Stimulated activated CD8-positive, alpha-beta memory T cell treated with anti-CD3 and anti-CD28 coated beads, Interleukin-12 subunit alpha, Interleukin-12 subunit beta, amount 100 ng/mL, for 1 hour (primary cell): ENCODE data around the gene EHBP1L1.

Source experiments
- DNase-seq: peaks from one replicate; pipeline ENCODE4 v3.0.0-alpha.2; 2020; ENCODE audit warnings: low read depth

EHBP1L1 gene

DNA sequence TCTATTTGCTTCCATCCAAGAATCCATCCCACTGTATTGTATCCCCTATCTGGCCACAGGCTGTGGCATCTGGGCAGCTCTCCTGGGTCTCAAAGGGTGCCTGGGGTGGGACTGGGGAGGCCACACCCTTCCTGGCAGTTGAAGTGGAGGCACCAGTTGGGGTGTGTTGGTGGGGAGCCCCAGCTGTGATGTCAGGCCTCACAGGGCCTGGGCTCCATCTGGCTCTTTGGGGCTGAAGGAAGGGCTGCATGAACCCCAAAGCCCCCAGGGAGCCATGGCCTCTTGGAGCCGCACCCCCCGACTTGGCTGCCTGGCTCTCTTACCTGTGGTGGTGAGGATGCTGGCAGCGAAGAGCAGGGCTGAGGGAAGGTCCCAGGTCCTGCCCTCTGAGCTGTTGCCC lies 19.3 kb downstream of the EHBP1L1 start:
- no peak for DNase-seq

- DNase-seq: no peak
Observed at GRCh38 chr11:65595543-65596281, 19.9 kb downstream of the EHBP1L1 start, which contains the start of gene KCNK7. TSS of gene KCNK7 (minus strand) at chr11:65595800. CDS start at chr11:65595772, 28 bp downstream.

DNA sequence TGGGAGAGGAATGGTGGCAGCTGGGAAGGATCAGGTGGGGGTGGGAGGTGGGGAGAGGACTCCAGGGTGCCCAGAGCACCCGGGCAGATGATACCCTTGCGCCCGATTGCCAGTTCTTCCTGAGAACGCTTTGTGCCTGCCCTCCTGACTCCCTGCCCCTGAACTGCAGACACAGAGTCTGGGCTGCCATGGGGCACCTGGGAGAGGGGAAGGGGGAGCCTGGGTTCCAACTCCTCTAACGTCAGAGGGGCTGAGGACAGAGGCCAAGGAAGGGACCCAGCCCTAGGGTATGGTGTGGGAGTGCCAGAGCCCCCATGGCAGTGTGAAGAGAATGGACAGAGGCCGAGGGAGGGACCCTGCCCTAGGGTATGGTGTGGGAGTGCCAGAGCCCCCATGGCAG lies 20.7 kb downstream of the EHBP1L1 start:
- DNase-seq: no peak

DNA sequence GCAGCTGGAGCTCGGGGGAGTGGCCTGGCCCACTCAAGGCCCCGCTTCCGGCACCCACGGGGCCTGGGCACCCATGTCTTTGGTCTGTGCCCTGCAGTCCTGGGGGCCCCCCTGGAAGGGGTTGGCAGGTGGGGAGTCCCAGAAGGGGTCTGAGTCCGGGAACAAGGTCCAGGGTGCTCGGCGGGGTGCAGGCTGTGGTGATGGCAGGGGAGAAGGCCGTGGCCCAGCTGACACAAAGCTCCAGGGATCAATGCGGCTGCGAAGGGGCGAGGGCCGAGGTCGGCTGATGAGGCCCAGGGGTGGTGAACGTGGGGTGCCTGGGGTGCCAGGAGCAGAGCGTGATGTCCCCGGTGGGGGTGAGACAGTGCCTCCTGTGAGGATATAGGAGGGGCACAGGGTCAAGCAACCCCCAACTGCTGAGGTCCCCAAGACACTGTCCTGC lies 22.4 kb downstream of the EHBP1L1 start:
- no peak for DNase-seq

- DNase-seq: no peak
Observed at GRCh38 chr11:65599216-65599954, 23.5 kb downstream of the EHBP1L1 start.

GRCh38 chr11:65599955-65600246 lies 24.0 kb downstream of the EHBP1L1 start:
- DNase-seq: no peak

GRCh38 chr11:65604258-65604657 lies 28.4 kb downstream of the EHBP1L1 start:
- no peak for DNase-seq

DNA sequence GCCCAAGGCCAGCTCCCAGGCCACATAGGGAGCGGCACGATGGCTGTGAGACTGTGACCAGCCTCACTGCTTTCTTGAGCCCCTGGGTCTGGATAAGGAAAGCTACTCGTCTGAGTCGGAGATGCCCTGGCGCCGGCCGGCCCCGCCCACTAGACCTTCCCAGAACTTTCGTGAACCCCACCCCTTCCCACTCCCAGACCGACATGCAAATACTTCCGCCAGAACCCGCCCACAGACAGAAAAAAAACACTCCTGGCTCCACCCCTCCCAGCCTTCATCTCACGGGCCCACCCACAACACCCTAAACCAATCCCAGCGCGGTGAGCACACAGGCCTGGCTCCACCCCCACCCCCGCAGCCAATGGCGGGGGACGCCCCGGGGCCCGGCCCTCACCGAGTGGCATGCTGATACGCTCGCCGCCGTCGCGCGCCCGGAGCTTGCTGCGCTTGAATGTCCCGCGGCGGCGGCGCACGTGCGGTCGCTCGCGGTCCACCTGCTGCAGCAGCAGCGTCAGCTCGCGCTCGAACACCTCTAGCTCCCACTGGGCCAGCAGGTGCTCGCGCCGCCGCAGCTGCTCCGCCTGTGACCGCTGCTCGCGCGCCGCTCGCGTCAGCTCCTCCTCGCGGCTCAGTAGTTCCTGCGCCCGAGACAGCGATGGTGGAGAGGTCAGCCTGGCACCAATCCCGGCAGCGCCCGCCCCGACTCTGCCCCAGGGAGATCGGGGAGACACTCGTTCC lies 31.2 kb downstream of the EHBP1L1 start:
- no peak for DNase-seq

DNA sequence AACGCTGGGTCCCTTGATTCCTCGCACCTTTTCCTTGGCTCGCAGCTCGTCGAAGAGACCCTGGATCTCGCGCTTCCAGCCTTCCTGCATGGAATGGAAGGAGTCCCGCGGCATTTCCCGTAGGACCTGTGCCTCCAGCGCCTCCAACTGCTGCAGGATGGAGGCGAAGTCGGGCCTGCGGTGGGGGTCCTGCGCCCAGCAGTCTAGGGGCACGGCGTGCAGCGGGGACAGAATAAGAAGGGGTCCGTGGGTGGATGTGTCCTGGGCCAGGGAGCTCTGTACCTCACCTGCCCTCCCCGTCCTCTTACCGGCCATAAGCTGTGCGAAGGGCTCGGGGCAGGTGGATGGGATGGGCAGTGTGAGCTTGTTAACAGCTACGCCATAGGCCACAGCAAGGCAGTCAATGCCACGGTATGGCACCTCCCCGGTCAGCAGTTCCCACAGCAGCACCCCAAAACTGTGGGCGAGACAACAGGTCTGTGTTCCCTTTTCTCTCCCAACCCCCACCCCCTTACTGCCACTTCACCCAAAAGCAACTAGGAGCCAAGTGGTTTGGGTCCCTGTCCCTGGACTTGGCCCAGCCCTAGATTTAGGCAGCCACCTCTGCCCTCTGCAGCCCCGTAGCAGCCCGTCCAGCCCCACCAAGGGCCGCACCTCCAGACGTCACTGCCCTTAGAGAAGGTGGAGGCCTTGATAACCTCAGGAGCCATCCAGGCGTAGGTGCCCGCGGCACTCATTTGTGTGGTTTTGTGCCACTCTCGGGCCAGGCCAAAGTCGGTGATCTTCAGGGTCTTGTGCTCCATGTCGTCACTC lies 32.0 kb downstream of the EHBP1L1 start:
- no peak for DNase-seq

DNA sequence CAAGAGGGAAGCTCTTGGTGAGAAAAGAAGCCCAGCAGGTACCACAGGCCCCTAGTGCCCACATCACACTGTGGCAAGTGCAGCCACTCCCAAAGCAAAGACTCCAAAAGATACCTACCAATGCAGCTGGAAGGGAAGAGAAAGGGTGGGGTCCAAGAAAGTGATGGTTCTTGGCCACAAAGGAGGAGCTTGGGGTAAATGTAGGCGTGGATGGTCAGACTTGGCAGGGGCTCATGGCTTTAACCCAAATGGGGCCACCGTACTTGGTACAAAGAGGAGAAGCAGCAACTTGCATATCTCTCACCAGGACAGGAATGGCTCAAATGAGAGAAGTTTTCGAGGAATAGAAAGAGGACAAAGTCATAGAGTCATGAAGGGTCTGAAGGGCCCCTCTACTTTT lies 33.4 kb downstream of the EHBP1L1 start:
- no peak for DNase-seq

- no peak for DNase-seq
Observed at GRCh38 chr11:65609665-65610064, 33.8 kb downstream of the EHBP1L1 start.

DNA sequence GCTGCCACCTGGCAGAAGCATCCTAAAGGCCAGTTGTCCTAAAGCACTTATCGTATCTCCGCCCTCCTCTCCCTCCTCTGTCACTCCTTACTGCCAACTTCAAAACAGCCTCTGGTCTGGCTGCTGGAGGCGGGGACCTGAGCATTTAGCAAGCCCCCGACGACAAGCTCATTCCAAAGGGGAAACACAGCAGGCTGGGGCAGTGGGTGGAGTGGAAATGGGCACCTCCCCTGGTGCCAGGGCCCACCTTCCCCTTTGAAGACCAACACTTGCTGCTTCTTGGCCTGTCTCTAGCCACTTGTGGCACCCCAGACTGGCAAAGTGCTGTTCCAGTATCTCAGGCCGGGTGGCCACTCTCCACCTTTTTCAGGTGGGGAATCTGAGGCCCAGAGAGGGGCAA lies 34.6 kb downstream of the EHBP1L1 start:
- DNase-seq: no peak

- no peak for DNase-seq
Observed at GRCh38 chr11:65611028-65611757, 35.3 kb downstream of the EHBP1L1 start.

GRCh38 chr11:65611758-65612603 lies 36.1 kb downstream of the EHBP1L1 start:
- no peak for DNase-seq

DNA sequence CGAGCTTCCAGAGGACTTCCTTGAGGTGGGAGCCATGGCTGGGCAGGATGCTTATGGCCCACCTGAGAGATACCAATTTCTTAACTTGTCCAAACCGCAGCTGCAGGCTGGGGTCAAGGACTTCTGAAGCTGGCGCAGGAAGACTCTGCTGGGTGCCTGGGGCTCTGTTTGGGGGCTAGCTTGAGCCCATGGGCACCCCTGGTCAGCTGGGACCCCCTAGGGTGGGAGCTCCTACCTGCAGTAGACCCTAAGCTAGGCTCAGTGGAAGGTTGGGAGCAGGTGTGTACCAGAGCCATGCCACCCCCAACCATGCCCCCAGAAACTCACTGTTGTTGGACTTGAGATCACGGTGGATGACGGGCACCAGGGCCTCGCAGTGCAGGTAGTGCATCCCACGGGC lies 36.8 kb downstream of the EHBP1L1 start:
- no peak for DNase-seq

DNA sequence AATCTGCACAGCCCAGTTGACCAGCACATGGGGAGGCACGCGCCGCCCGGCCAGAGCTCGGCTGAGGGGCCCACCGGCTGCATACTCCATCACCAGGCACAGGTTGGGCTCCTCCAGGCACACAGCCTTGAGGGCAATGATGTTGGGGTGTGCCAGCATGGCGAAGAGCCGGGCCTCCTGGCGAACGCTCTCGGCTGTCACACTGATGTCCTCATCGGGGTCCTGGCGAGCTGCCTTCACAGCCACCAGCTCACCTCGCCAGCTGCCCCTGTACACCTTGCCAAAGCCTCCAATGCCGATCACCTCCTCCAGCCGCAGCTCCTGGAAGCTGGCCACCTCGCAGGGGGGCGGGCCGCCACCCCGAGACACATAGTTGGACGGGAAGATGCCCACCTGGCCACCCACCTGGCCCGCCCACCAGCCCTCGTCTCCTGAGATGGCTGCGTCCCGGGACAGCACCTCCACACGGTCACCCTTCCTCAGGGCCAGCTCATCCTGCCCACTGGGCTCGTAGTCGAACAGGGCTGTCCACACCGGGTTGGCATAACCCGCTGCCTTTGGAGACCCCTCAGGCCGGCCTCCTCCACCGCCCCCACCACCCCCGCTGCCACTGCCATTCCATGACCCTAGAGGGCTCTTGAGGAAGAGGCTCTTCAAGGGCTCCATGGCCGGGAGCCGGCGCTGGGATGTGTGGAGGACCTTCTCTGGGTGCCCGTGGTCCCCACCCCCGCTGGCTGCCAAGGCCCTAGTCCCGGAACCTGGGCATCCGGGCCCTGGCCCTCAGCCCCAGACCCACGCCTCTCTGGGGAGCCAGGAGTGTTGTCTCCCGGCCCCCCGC lies 37.5 kb downstream of the EHBP1L1 start:
- no peak for DNase-seq

- peak; percentile 100 for DNase-seq
Observed at GRCh38 chr11:65615229-65615949, 39.5 kb downstream of the EHBP1L1 start, which contains the start of gene PCNX3. TSS of gene PCNX3 (plus strand) at chr11:65615776. CDS start at chr11:65616312, 536 bp downstream.

- DNase-seq: no peak
Observed at GRCh38 chr11:65615950-65616574, 40.2 kb downstream of the EHBP1L1 start.
